HG03064 (cell line): ENCODE data around the gene OOSP3.
"Not testable (repeated sequence)": the region's sequence is repeated elsewhere in the genome, so short reads cannot be mapped to it uniquely, and the experiment has no call there.

ENCODE experiments used
- ATAC-seq: cut with Tn5 transposase; IDR thresholded peaks from one replicate; pipeline ENCODE4 v1.9.1; 2021; ENCODE audit warnings: low read depth; ENCODE audit not compliant: unreplicated experiment

The OOSP3 gene

DNA sequence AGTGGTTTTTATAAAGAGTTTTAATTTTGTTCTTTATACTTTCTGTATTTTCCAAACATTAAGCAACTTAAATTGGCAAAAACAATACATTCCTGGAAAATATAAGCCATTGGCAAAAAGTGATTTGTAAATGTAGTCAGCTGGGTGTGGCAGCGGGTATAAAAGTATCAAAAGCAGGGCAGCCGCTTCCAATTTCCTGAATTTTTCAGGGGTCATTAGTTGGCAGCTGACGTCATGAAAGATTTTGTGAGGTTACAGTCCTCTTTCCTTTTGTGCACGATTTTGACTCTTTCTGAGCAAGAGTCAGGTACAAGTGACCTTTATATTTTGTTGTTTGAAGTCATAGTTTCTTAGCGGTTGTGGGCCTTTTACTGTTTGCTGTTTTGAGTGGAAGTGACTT lies at the start of gene OOSP3:
OOSP3 (plus strand) TSS at position 208 of the 400 bp plus-strand sequence; CDS start at position 235, 27 bp downstream.
- ATAC-seq: no peak

- ATAC-seq: no peak
These were observed 49.2 kb upstream of the OOSP3 start for GRCh38 chr11:59829358-59829757.

- no peak for ATAC-seq
These were observed 45.0 kb upstream of the OOSP3 start for GRCh38 chr11:59833602-59834001.

GRCh38 chr11:59839615-59840014 lies 39.0 kb upstream of the OOSP3 start:
- ATAC-seq: no peak

- no peak for ATAC-seq
These were observed 37.1 kb upstream of the OOSP3 start for GRCh38 chr11:59841514-59841913.

GRCh38 chr11:59842316-59842715 lies 36.3 kb upstream of the OOSP3 start:
- ATAC-seq: no peak

DNA sequence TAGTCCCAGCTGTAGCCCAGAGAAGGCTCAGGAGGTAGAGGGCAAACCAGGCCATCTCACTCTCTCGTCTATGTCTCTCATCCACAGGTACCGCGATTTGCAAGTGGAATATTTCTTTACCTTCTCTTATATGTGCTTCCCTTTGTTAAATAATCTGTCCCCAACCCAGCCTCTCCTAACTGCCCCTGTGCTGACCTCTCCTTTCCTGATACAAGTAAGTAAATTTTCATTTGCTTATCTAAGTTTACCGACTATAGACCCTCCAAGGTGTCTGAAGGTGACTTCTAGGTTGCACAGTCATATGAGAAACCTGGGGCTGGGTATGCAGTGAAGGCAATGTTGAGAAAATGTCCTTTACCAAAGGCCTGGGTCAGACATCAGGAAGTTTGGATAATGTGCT lies 33.2 kb upstream of the OOSP3 start, which contains the start of gene CBLIF:
CBLIF (minus strand) TSS at position 101 of the 400 bp plus-strand sequence; CDS start at position 55, 46 bp downstream.
- ATAC-seq: no peak

DNA sequence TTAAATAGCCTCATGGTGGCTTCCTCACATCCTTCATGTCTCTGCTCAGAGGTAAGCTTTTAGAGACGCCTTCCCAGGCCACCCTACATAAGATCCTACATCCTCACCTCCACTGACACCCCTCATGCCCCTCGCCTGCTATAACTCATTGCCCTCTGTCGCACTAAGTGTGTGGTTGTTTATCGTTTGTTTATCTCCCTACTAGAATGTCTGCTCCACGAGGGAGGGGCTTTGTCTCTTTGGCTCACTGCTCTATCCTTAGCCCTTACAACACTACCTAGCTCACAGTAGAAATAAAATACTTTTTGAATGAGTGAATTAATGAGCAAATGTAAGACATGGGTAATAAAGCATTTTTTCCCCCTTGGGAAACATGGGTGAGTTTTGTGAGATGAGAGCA lies 32.0 kb upstream of the OOSP3 start:
- ATAC-seq: no peak

DNA sequence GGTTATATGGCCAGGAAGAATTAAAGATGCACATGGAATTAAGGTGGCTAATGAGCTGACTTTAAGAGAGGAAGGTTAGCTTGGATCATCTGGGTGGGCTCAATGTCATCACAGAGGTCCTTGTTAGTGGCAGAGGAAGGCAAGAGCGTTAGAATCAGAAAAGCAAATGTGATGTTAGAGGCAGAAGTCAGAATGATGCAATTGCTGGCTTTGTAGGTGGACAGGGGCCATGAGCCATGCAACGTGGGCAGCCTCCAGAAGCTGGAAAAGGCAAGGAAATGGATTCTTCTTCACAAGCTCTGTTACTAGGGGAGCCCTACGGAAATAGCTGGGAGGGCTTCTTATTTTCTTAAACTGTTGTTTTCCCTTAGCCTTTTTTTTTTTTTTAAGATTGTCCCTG lies 31.0 kb upstream of the OOSP3 start:
- ATAC-seq: no peak

- not testable (repeated sequence) for ATAC-seq
These were observed 30.1 kb upstream of the OOSP3 start for GRCh38 chr11:59848439-59848838.

GRCh38 chr11:59849129-59849528 lies 29.5 kb upstream of the OOSP3 start:
- ATAC-seq: no peak

- ATAC-seq: not testable (repeated sequence)
These were observed 29.0 kb upstream of the OOSP3 start for GRCh38 chr11:59849551-59849950.

GRCh38 chr11:59851416-59851815 lies 27.2 kb upstream of the OOSP3 start:
- not testable (repeated sequence) for ATAC-seq

DNA sequence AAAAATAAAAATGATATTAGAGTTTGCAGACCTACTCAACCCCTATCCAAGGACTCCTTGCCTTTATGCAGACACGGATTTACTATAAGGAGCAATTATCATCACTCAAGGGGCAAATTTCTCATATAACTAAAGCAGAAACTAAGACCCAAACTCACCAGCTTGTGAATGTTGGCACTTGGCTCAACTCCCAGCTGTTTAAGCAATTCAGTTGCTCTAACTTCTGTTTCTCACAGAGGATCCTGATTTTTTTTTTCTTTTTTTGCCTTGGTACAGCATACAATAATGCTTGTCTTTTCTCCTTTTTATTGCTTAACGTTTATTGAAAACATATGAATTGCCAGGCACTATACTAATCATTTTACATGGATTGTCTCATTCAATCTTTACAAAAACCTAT lies 23.7 kb upstream of the OOSP3 start:
- no peak for ATAC-seq

DNA sequence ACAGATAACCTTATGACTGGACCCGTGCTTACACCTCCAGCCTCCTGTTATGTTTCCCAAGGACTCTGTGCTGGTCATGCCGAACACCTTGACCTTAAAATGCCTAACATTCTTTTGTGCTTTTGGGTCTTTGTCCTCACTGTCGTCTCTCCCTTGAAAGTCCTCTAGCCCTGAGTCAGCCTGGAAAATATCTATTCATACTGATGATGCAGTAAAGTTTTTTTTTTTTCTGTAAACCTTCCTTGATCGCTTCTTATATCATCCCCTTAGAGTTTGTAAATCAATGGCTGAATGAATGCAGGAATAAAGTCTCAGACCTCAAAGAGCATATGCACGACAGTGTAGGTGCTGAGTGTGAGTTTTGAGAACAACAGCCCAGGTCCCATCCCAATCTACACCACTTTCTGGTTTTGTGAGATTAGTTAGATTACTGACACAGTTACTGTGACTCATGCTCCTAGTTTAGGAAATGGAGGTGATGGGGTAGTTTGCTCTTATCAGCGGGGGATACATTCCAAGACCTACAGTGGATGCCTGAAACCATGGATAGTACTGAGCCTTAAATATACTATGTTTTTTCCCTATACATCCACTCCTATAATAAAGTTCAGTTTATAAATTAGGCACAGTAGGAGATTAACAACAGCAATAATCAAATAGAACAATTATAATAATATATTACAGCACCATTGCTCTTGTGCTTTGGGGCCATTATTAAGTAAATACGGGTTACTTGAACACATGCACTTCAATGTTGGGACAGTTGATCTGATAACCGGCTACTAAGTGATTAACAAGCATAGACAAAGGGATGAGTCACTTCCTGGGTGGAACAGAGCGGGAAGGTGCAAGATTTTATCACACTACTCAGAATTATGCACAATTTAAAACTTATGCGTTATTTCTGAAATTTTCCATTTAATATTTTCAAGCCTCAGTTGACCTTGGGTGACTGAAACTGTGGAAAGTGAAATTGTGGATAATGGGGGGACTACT lies 20.8 kb upstream of the OOSP3 start:
- ATAC-seq: no peak

DNA sequence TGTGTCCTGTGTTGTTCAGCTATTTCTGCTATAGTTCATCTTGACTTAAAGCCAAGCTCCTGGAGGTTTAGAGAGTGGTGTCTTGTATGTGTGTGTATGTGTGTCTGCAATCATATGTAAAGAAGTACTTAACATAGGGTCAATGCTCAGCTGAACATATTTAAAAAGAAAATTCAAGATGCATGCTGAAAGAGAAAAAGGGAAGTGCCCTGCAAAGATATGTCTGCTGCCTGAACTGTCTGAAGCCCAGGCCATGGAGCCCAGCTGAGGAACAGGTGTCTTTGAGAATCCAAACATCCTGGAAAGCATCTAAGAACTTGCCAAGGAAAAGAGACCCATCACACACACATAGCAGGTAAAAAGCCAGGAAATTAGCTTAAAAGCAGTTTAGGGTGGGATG lies 18.9 kb upstream of the OOSP3 start:
- ATAC-seq: no peak

- no peak for ATAC-seq
These were observed 16.3 kb upstream of the OOSP3 start for GRCh38 chr11:59862252-59862651.

DNA sequence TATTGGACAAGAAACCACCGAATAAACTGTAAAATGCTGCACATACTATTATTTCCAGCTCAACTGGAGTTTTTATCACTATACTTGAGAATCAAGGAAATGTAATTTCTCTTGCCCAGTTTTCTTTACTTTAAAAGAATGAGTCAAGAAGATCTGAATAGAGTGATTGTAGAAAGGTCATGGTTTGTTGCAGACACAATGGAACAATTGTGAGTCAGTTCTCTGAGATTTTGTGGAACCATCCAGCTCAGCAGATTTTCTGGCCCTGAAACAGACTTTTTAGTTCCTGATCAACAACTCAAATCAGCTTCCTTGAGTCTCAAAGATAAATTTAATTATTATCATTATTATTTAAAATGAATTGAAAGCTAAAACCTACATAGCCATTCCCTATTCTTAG lies 13.6 kb upstream of the OOSP3 start:
- no peak for ATAC-seq

- no peak for ATAC-seq
These were observed 12.2 kb upstream of the OOSP3 start, which contains the start of gene TCN1 for GRCh38 chr11:59866397-59866796. TSS of gene TCN1 (minus strand) at chr11:59866487. CDS start at chr11:59866470, 17 bp downstream.

DNA sequence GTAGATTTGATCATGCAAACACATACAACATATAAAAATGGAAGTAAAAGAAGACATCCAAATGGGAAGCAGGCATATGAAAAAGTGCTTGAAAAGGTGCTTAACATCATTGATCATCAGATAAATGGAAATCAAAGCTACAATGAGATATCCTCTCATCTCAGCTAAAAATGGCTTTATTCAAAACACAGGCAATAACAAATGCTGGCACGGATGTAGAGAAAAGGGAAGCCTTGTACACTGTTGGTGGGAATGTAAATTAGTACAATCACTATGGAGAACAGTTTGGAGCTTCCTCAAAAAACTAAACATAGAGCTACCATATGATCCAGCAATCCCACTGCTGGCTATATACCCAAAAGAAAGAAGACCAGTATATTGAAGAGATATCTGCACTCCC lies 11.7 kb upstream of the OOSP3 start:
- ATAC-seq: no peak

DNA sequence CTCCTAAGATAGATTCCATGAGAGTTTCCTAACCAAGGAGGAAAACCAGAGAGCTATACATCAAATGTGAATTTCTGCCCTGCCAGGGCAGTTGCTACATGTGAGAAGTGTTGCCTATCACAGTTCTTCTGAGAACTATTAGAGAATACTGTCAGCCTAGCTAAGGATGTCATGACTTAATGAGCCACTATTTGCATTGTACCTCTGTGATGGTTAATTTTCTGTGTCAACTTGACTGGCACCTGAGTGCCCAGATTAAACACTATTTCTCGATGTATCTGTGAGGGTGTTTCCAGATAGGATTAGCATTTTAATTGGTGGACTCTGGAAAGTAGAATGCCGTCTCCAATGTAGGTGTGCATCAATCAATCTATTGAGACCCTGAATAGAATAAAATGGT lies 10.6 kb upstream of the OOSP3 start:
- no peak for ATAC-seq

DNA sequence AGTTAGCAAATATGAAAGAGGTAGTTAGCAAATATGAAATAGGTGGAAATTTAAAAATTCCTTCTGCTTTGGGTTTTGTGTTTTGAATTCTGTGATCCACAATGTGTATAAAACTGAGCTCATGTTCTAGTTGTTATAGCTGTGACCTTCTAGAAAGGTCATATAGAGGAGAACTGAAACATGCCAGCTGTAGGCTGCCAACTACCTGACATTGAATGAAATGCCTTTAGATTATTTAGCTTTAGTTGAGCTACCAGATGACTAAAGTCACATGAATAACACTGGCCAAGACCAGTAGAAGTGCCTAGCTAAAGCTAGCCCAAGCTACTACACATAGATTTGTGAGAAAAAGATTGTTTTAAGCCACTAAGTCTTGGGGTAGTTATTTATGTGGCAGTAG lies 6.5 kb upstream of the OOSP3 start:
- no peak for ATAC-seq
